HCT116 (cell line): ENCODE results near the gene MYLK4. TPM values are rescaled to one million over a fixed set of nuclear protein-coding genes. Genes with fewer than 3 reads are reported as not detected.

Experiments
- ATAC-seq: fragments of 200-7000 bp; cut with Tn5 transposase; 2 replicates; pipeline ENCODE4 v1.9.1; 2020; ENCODE audit warnings: mild to moderate bottlenecking, moderate library complexity
- BruUV-seq: library from RNA; stranded (reverse); fragments of 400-500 nt; replicated peaks from 2 replicates; lab custom pipeline; 2021; lab: Mats Ljungman, UMichigan
- CTCF ChIA-PET: fragments of 300-600 bp; sonication (Branson Sonifier 250); formaldehyde crosslinking; loops from one replicate; lab custom pipeline; 2021; ENCODE audit warnings: antibody characterized with exemption; lab: Charles Lee
- POLR2A ChIA-PET: fragments of 300-600, 350-600 bp; sonication (Branson Sonifier 250); formaldehyde crosslinking; loops from one replicate; lab custom pipeline; 2021; ENCODE audit warnings: antibody characterized with exemption; lab: Charles Lee
- RAD21 ChIA-PET, 2 experiments: fragments of 300-600 bp; sonication (Branson Sonifier 250); formaldehyde crosslinking; loops; one replicate each; lab custom pipeline; 2023; ENCODE audit warnings: low total read pairs in 2 of 2; ENCODE audit not compliant: uncharacterized antibody in 2 of 2, unreplicated experiment in 2 of 2, low non-redundant PET in 1 of 2; lab: Charles Lee
- DNase-seq: peaks from one replicate; pipeline ENCODE4 v3.0.0-alpha.2; 2010; ENCODE audit warnings: low read depth, low spot score
- H2AFZ ChIP-seq: fragments of 200-600 bp; shearing (Covaris generic), sonication (generic); 2 replicates; pipeline ENCODE4 v1.6.1; 2017; ENCODE audit warnings: low read depth, mixed run types, mixed read lengths, antibody characterized with exemption, low read length; ENCODE audit not compliant: poor library complexity, severe bottlenecking
- H3K27ac ChIP-seq: 2 replicates; pipeline ENCODE4 v1.5.1; 2012; ENCODE audit warnings: low read depth, low read length
- H3K27me3 ChIP-seq: fragments of 200-600 bp; sonication (generic); 2 replicates; pipeline ENCODE4 v1.6.1; 2016; ENCODE audit warnings: mixed run types, low read length, mixed read lengths; ENCODE audit not compliant: insufficient read depth
- H3K36me3 ChIP-seq, 2 experiments: fragments of 200-500 bp in 1 of 2; fragments of 200-600 bp in 1 of 2; sonication (Bioruptor generic) in 1 of 2; sonication (generic) in 1 of 2; 2 replicates each; pipeline versions ENCODE4 v1.5.1 to v1.6.1; 2014 to 2016; ENCODE audit warnings: low read length in 2 of 2, inconsistent platforms in 1 of 2, mixed read lengths in 1 of 2, mixed run types in 1 of 2; ENCODE audit not compliant: insufficient read depth in 2 of 2, control insufficient read depth in 1 of 2
- H3K4me1 ChIP-seq, 2 experiments: fragments of 200-600 bp in 1 of 2; sonication (generic) in 1 of 2; 2 replicates each; pipeline versions ENCODE4 v1.5.1 to v1.6.1; 2012 to 2017; ENCODE audit warnings: low read length in 2 of 2, inconsistent platforms in 1 of 2, mild to moderate bottlenecking in 1 of 2, mixed read lengths in 1 of 2, mixed run types in 1 of 2, moderate library complexity in 1 of 2; ENCODE audit not compliant: insufficient read depth in 2 of 2, control insufficient read depth in 1 of 2
- H3K4me2 ChIP-seq: fragments of 200-600 bp; sonication (generic); 2 replicates; pipeline ENCODE4 v1.6.1; 2017; ENCODE audit warnings: mixed run types, low read length, mixed read lengths
- H3K4me3 ChIP-seq, 2 experiments: fragments of 200-600 bp in 1 of 2; sonication (generic) in 1 of 2; replicated peaks in 1 of 2; 2 replicates each; pipeline ENCODE4 v1.5.1; 2011 to 2016; ENCODE audit warnings: low read length in 2 of 2, control low read depth in 1 of 2, low read depth in 1 of 2, mild to moderate bottlenecking in 1 of 2, mixed read lengths in 1 of 2, mixed run types in 1 of 2
- H3K79me2 ChIP-seq: fragments of 200-600 bp; sonication (generic); 2 replicates; pipeline ENCODE4 v1.6.1; 2017; ENCODE audit warnings: mild to moderate bottlenecking, mixed run types, low read length, moderate library complexity, mixed read lengths; ENCODE audit not compliant: insufficient read depth
- H3K9ac ChIP-seq: fragments of 200-600 bp; sonication (generic); 2 replicates; pipeline ENCODE4 v1.6.1; 2016; ENCODE audit warnings: low read length, mixed read lengths
- H3K9me2 ChIP-seq: fragments of 200-600 bp; sonication (generic), shearing (Covaris generic); 2 replicates; pipeline ENCODE4 v1.6.1; 2017; ENCODE audit warnings: mixed run types, mild to moderate bottlenecking, moderate library complexity; ENCODE audit not compliant: insufficient read depth
- H3K9me3 ChIP-seq, 2 experiments: fragments of 200-500 bp in 1 of 2; fragments of 200-600 bp in 1 of 2; sonication (Bioruptor generic) in 1 of 2; sonication (generic) in 1 of 2; 2 replicates each; pipeline ENCODE4 v1.6.1; 2014 to 2017; ENCODE audit warnings: low read length in 2 of 2, mixed read lengths in 2 of 2, inconsistent platforms in 1 of 2, low read depth in 1 of 2, mild to moderate bottlenecking in 1 of 2, mixed run types in 1 of 2, moderate library complexity in 1 of 2; ENCODE audit not compliant: control insufficient read depth in 1 of 2, insufficient read depth in 1 of 2
- H4K20me1 ChIP-seq: fragments of 200-600 bp; sonication (generic), shearing (Covaris generic); 2 replicates; pipeline ENCODE4 v1.6.1; 2017; ENCODE audit warnings: mixed run types, mild to moderate bottlenecking, moderate library complexity; ENCODE audit not compliant: insufficient read depth
- ATF3 ChIP-seq: IDR thresholded peaks from 2 replicates; pipeline ENCODE4 v1.6.1; 2012
- CBX3 ChIP-seq: IDR thresholded peaks from 2 replicates; pipeline ENCODE4 v1.6.1; 2012; ENCODE audit warnings: low read depth
- EGR1 ChIP-seq: IDR thresholded peaks from 2 replicates; pipeline ENCODE4 v1.6.1; 2012; ENCODE audit warnings: low read depth
- EZH2 ChIP-seq: fragments of 200-600 bp; sonication (generic); IDR thresholded peaks from 2 replicates; pipeline ENCODE4 v1.6.1; 2017; ENCODE audit warnings: antibody characterized with exemption, mixed run types
- EZH2phosphoT487 ChIP-seq: fragments of 200-600 bp; IDR thresholded peaks from 2 replicates; pipeline ENCODE4 v1.6.1; 2018; ENCODE audit warnings: antibody characterized with exemption, borderline replicate concordance
- JUND ChIP-seq: IDR thresholded peaks from 2 replicates; pipeline ENCODE4 v1.6.1; 2012
- POLR2A ChIP-seq: IDR thresholded peaks from 2 replicates; pipeline ENCODE4 v1.7.0; 2011; ENCODE audit warnings: borderline replicate concordance; ENCODE audit not compliant: insufficient read depth, insufficient read length; ENCODE audit errors: extremely low read depth
- POLR2AphosphoS5 ChIP-seq: IDR thresholded peaks from 2 replicates; pipeline ENCODE4 v1.6.1; 2011; ENCODE audit warnings: mild to moderate bottlenecking, low read depth, low read length, moderate library complexity
- RAD21 ChIP-seq: IDR thresholded peaks from 2 replicates; pipeline ENCODE4 v1.6.1; 2012; ENCODE audit warnings: low read depth, mild to moderate bottlenecking
- SP1 ChIP-seq: IDR thresholded peaks from 2 replicates; pipeline ENCODE4 v1.6.1; 2012; ENCODE audit warnings: low read depth
- TCF7L2 ChIP-seq: IDR thresholded peaks from 2 replicates; pipeline ENCODE4 v1.7.0; 2011; ENCODE audit warnings: borderline replicate concordance, inconsistent platforms; ENCODE audit not compliant: insufficient read depth, insufficient read length; ENCODE audit errors: extremely low read depth
- YY1 ChIP-seq: IDR thresholded peaks from 2 replicates; pipeline ENCODE4 v1.6.1; 2011; ENCODE audit warnings: low read length, low read depth, moderate library complexity, mild to moderate bottlenecking; ENCODE audit not compliant: insufficient replicate concordance; ENCODE audit errors: extremely low read depth
- ZBTB33 ChIP-seq: IDR thresholded peaks from 2 replicates; pipeline ENCODE4 v1.6.1; 2011; ENCODE audit warnings: mild to moderate bottlenecking, low read length, moderate library complexity; ENCODE audit not compliant: insufficient replicate concordance; ENCODE audit errors: extremely low read depth
- ZFX ChIP-seq: fragments of 450-650 bp; IDR thresholded peaks from 2 replicates; pipeline ENCODE4 v1.6.1; 2017
- intact Hi-C: fragments of 100-400 bp; cut with micrococcal nuclease; formaldehyde crosslinking; loops from 2 replicates; pipeline ENCODE4 v1.10.0; 2022
- total RNA-seq: library from RNA; stranded (reverse); gene quantifications from one replicate; pipeline ENCODE4 v1.2.1, GENCODE V29; 2021; ENCODE audit not compliant: unreplicated experiment

MYLK4 gene
- total RNA-seq, 1 experiment from 2014 or later: 0.27 TPM

GRCh38 chr6:2730353-2731107 is 20.2 kb downstream of the MYLK4 start (continued):
- no peak for TF ChIP-seq RAD21

DNA sequence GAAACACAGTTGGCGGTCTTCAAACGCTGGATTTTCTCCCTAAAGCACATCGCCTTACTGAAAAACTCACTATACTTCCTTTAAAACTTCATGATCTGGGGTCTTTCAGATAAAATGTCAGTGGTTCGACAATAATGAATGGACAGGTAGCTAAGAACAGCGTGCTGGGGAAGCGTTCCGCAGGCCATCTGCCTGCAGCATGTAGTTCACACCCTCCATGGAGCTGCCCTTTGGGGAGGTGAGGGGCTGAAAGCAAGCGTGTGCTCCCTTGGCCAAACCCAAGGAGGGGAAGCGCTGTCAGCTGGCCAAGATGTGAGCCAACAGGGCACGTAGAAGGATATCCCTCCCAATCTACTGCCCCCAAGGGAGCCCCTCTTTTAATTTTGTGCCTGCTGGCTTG is 20.8 kb downstream of the MYLK4 start:
- no peak overlapping the region for H3K4me3 ChIP-seq
- intact Hi-C loops: no loop called here
- ChIA-PET POLR2A (no interaction called here), CTCF (interaction anchor here (2.3 kb wide), 1 partner anchor 8 kb away, joined by 8 read pairs; no protein-coding TSS in a partner anchor), RAD21 (no interaction called here)
- DNase-seq (no peak), ATAC-seq (no peak)
- H3K9me3 ChIP-seq: no peaks in the 10 kb centered on the region
- H3K79me2 ChIP-seq: no peaks in the 10 kb centered on the region
- H2AFZ ChIP-seq: no peak overlapping the region
- no peak overlapping the region for H3K4me2 ChIP-seq
- peaks cover 5 to 11% of the 10 kb centered on the region in 2 experiments; a peak in 2 of 4 replicates for H3K4me1 ChIP-seq
- no peaks in the 10 kb centered on the region for H3K9me2 ChIP-seq
- H3K27ac ChIP-seq: no peak overlapping the region
- no TSS peak for BruUV-seq
- no peaks in the 10 kb centered on the region for H3K36me3 ChIP-seq
- no peak overlapping the region for H3K9ac ChIP-seq
- H3K27me3 ChIP-seq: no peaks in the 10 kb centered on the region
- H4K20me1 ChIP-seq: no peaks in the 10 kb centered on the region
- TF ChIP-seq RAD21 (no peak), ATF3 (no peak), TCF7L2 (no peak), POLR2A (no peak), EGR1 (no peak), ZBTB33 (no peak), SP1 (no peak), ZFX (no peak), POLR2AphosphoS5 (no peak), EZH2phosphoT487 (no peak), JUND (no peak), CBX3 (no peak), EZH2 (no peak), YY1 (no peak)
- TF ChIP-seq, all 23 proteins: peak for 0
